HEK293 (cell line): ENCODE measurements around the gene TUBE1.

Experiments
- CTCF ChIA-PET: fragments of 350-600 bp; formaldehyde crosslinking; extraction: SDS; loops from one replicate; lab custom pipeline; 2021; ENCODE audit warnings: antibody characterized with exemption; lab: Yijun Ruan, JAX
- POLR2A ChIA-PET: fragments of 300-600 bp; formaldehyde crosslinking; extraction: SDS; loops from one replicate; lab custom pipeline; 2020; ENCODE audit warnings: antibody characterized with exemption, inconsistent platforms; lab: Yijun Ruan, JAX
- H3K27ac ChIP-seq: fragments of 200-500 bp; sonication (Bioruptor generic); 2 replicates; pipeline ENCODE4 v1.5.1; 2014; ENCODE audit warnings: low read depth, low read length, control low read depth, inconsistent platforms; ENCODE audit errors: extremely low read depth
- H3K36me3 ChIP-seq, 2 experiments: fragments of 200-500 bp in 1 of 2; sonication (Bioruptor generic) in 1 of 2; 1 replicate in 1 of 2; 2 replicates in 1 of 2; pipeline ENCODE4 v1.5.1; 2014 to 2017; ENCODE audit warnings: inconsistent platforms in 2 of 2, low read length in 2 of 2; ENCODE audit not compliant: control insufficient read depth in 2 of 2, insufficient read depth in 1 of 2
- H3K4me1 ChIP-seq: fragments of 200-500 bp; sonication (Bioruptor generic); 2 replicates; pipeline ENCODE4 v1.5.1; 2014; ENCODE audit warnings: mild to moderate bottlenecking, low read length, inconsistent platforms; ENCODE audit not compliant: control insufficient read depth, insufficient read depth
- H3K4me3 ChIP-seq: 2 replicates; pipeline ENCODE4 v1.5.1; 2011; ENCODE audit warnings: low read depth, mild to moderate bottlenecking, control low read depth, low read length, moderate library complexity
- H3K9me3 ChIP-seq: fragments of 200-500 bp; sonication (Bioruptor generic); 2 replicates; pipeline ENCODE4 v1.5.1; 2014; ENCODE audit warnings: low read depth, low read length, inconsistent platforms; ENCODE audit not compliant: control insufficient read depth, insufficient read depth
- ELK4 ChIP-seq: IDR thresholded peaks from 2 replicates; pipeline ENCODE4 v1.6.1; 2011; ENCODE audit warnings: mild to moderate bottlenecking, low read depth, low read length, borderline replicate concordance
- FEZF1 ChIP-seq: fragments of 450-650 bp; formaldehyde crosslinking; IDR thresholded peaks from 2 replicates; pipeline ENCODE4 v1.5.1; 2016; ENCODE audit warnings: missing biosample characterization, missing genetic modification characterization
- GLI2 ChIP-seq: fragments of 450-650 bp; formaldehyde crosslinking; IDR thresholded peaks from 2 replicates; pipeline ENCODE4; 2017; ENCODE audit warnings: missing biosample characterization, missing genetic modification characterization, low read depth, borderline replicate concordance
- INSM2 ChIP-seq: fragments of 450-650 bp; formaldehyde crosslinking; IDR thresholded peaks from 2 replicates; pipeline ENCODE4 v1.5.1; 2016; ENCODE audit warnings: missing biosample characterization, missing genetic modification characterization
- KLF10 ChIP-seq: fragments of 450-650 bp; IDR thresholded peaks from 2 replicates; pipeline ENCODE4 v1.5.1; 2018; ENCODE audit warnings: missing biosample characterization, mild to moderate bottlenecking, missing genetic modification characterization
- MZF1 ChIP-seq: fragments of 450-650 bp; formaldehyde crosslinking; IDR thresholded peaks from 2 replicates; pipeline ENCODE4 v1.5.1; 2017; ENCODE audit warnings: missing biosample characterization, missing genetic modification characterization, borderline replicate concordance
- OVOL3 ChIP-seq: fragments of 450-650 bp; formaldehyde crosslinking; IDR thresholded peaks from 2 replicates; pipeline ENCODE4 v1.5.1; 2016; ENCODE audit warnings: missing biosample characterization, missing genetic modification characterization
- PRDM10 ChIP-seq: fragments of 450-650 bp; formaldehyde crosslinking; IDR thresholded peaks from 2 replicates; pipeline ENCODE4 v1.5.1; 2016; ENCODE audit warnings: missing biosample characterization, missing genetic modification characterization
- SALL2 ChIP-seq: fragments of 450-650 bp; formaldehyde crosslinking; IDR thresholded peaks from 2 replicates; pipeline ENCODE4 v1.5.0; 2017; ENCODE audit warnings: missing biosample characterization, mild to moderate bottlenecking, missing genetic modification characterization, borderline replicate concordance
- SP2 ChIP-seq: fragments of 450-650 bp; formaldehyde crosslinking; IDR thresholded peaks from 2 replicates; pipeline ENCODE4 v1.5.1; 2016; ENCODE audit warnings: missing biosample characterization, missing genetic modification characterization
- SP7 ChIP-seq: fragments of 450-650 bp; formaldehyde crosslinking; IDR thresholded peaks from 2 replicates; pipeline ENCODE4 v1.5.1; 2016; ENCODE audit warnings: missing biosample characterization, missing genetic modification characterization
- ZBTB11 ChIP-seq: fragments of 450-650 bp; formaldehyde crosslinking; conservative IDR thresholded peaks from 2 replicates; pipeline ENCODE4 v1.5.1; 2016; ENCODE audit warnings: low read depth, missing biosample characterization, missing genetic modification characterization
- ZNF211 ChIP-seq: fragments of 450-650 bp; formaldehyde crosslinking; IDR thresholded peaks from 2 replicates; pipeline ENCODE4 v1.5.1; 2016; ENCODE audit warnings: low read depth, missing biosample characterization, missing genetic modification characterization
- ZNF518A ChIP-seq: fragments of 450-650 bp; formaldehyde crosslinking; conservative IDR thresholded peaks from 2 replicates; pipeline ENCODE4 v1.5.1; 2016; ENCODE audit warnings: low read depth, missing biosample characterization, missing genetic modification characterization
- ZNF549 ChIP-seq: fragments of 450-650 bp; IDR thresholded peaks from 2 replicates; pipeline ENCODE4 v1.5.1; 2018; ENCODE audit warnings: missing biosample characterization, missing genetic modification characterization, mild to moderate bottlenecking, inconsistent platforms, moderate library complexity
- ZNF623 ChIP-seq: fragments of 450-650 bp; formaldehyde crosslinking; IDR thresholded peaks from 2 replicates; pipeline ENCODE4 v1.5.1; 2016; ENCODE audit warnings: missing biosample characterization, missing genetic modification characterization
- ZNF626 ChIP-seq: fragments of 450-650 bp; sonication (Bioruptor Pico); formaldehyde crosslinking; IDR thresholded peaks from 2 replicates; pipeline ENCODE4 v1.5.1; 2018; ENCODE audit warnings: missing biosample characterization, missing genetic modification characterization, inconsistent platforms
- ZNF639 ChIP-seq: fragments of 450-650 bp; formaldehyde crosslinking; IDR thresholded peaks from 2 replicates; pipeline ENCODE4 v1.5.1; 2016; ENCODE audit warnings: missing biosample characterization, missing genetic modification characterization

The TUBE1 gene

GRCh38 chr6:112038268-112038667 lies 49.0 kb downstream of the TUBE1 start:
- CTCF ChIA-PET = interaction anchor here (0.5 to 7.4 kb wide), 8 partner anchors 8 to 779 kb away, joined by 3 to 139 read pairs (median 4); a partner anchor contains a TSS
- POLR2A ChIA-PET = interaction anchor here (0.8 kb wide), 1 partner anchor 1056 kb away, joined by 3 read pairs; no protein-coding TSS in a partner anchor
- no peaks in the 10 kb centered on the region for H3K4me1 ChIP-seq
- H3K27ac ChIP-seq = no peak overlapping the region
- no peak overlapping the region for H3K4me3 ChIP-seq
- no peaks in the 10 kb centered on the region for H3K9me3 ChIP-seq
- TF ChIP-seq SALL2 (tag by site-specific recombination) (no peak), ZNF518A (tag by site-specific recombination) (no peak), SP2 (no peak), PRDM10 (tag by site-specific recombination) (no peak), ZNF623 (tag by site-specific recombination) (no peak), ZNF639 (no peak), KLF10 (no peak), FEZF1 (tag by site-specific recombination) (no peak), ZBTB11 (tag by site-specific recombination) (no peak), ZNF549 (no peak), ELK4 (no peak), OVOL3 (tag by site-specific recombination) (no peak), INSM2 (tag by site-specific recombination) (no peak), ZNF211 (no peak), MZF1 (no peak), SP7 (tag by site-specific recombination) (no peak), ZNF626 (tag by site-specific recombination) (no peak), GLI2 (tag by site-specific recombination) (no peak)
- H3K36me3 ChIP-seq = no peaks in the 10 kb centered on the region
